Right cardiac atrium (tissue), 5 donors: ENCODE results near the gene ANKRD12. TPM values are rescaled to one million over a fixed set of nuclear protein-coding genes. Genes with fewer than 3 reads are reported as not detected.
"Not testable (repeated sequence)": the region's sequence is repeated elsewhere in the genome, so short reads cannot be mapped to it uniquely, and the experiment has no call there.

Experiments
- ATAC-seq, 2 donors: fragments of 200-7000 bp; cut with Tn5 transposase; one replicate each; pipeline versions ENCODE4 v1.8.0 to v1.9.1; 2020; ENCODE audit warnings: moderate library complexity in 2 of 2, mild to moderate bottlenecking in 1 of 2
- DNase-seq, 3 donors: peaks; one replicate each; pipeline ENCODE4 v3.0.0-alpha.2; 2020
- H3K27ac ChIP-seq: one replicate; pipeline ENCODE4 v1.5.1; 2013; ENCODE audit warnings: mild to moderate bottlenecking, low read length, control low read depth, moderate library complexity
- H3K27me3 ChIP-seq: one replicate; pipeline ENCODE4 v1.6.1; 2013; ENCODE audit not compliant: control insufficient read depth, insufficient read depth
- H3K4me1 ChIP-seq: one replicate; pipeline ENCODE4 v1.6.1; 2013; ENCODE audit warnings: low read length; ENCODE audit not compliant: control insufficient read depth, insufficient read depth
- H3K4me3 ChIP-seq: one replicate; pipeline ENCODE4 v1.5.1; 2013; ENCODE audit warnings: low read length, control low read depth
- H3K9me3 ChIP-seq: one replicate; pipeline ENCODE4 v1.6.1; 2013; ENCODE audit warnings: low read length; ENCODE audit not compliant: control insufficient read depth
- WGBS: extraction: QIAGEN DNeasy Blood & Tissue Kit; methylation state at CpG from one replicate; pipeline ENCODE4 v1.1.7; 2013; 5-methylcytosine and 5-hydroxymethylcytosine counted together
- intact Hi-C, 4 donors: fragments of 100-400 bp; cut with DNase I; formaldehyde crosslinking; loops; one replicate each; pipeline versions ENCODE4 v1.11.0 to v1.14.0; 2022 to 2023
- polyA plus RNA-seq: library from polyadenylated mRNA; stranded (reverse); fragments of 200-250 nt; gene quantifications from one replicate; pipeline ENCODE4 v1.2.3, GENCODE V29; 2013
- total RNA-seq, 4 donors: library from RNA; stranded (reverse); fragmentation: NEBNext Ultra II Directional; extraction: Animal tissue kit (Norgen Biotek cat#: 25700); gene quantifications; one replicate each; pipeline ENCODE4 v1.2.1, GENCODE V29; 2021
- donor health status: healthy with polysubstance abuse.
- donor health status: DM: no; HTN: yes; CAD: no.
- donor health status: DM: no; HTN: no; CAD: no.
- donor health status: DM: no; HTN: yes; CAD: no; lungs with severe emphysema.
- donor health status: DM: yes; HTN: yes; CAD: no.

The ANKRD12 gene
- total and polyA plus RNA-seq, 5 donors = 7.3 to 59.6 (median 50.3) TPM

DNA sequence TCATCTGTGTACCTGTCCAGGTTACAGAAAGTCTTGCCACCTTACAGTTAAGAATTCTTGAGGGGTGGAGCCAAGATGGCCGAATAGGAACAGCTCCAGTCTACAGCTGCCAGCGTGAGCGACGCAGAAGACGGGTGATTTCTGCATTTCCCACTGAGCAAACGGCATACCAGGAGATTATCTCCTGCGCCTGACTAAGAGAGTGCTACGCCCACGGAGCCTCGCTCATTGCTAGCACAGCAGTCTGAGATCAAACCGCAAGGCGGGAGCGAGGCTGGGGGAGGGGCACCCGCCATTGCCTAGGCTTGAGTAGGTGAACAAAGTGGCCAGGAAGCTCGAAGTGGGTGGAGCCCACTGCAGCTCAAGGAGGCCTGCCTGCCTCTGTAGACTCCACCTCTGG lies 128.2 kb downstream of the ANKRD12 start:
- H3K27ac ChIP-seq, H3K9me3 ChIP-seq, H3K4me1 ChIP-seq, H3K27me3 ChIP-seq, H3K4me3 ChIP-seq, intact Hi-C loops, ATAC-seq: not testable (repeated sequence)
- 95% methylated on average over 15 of the region's 15 CpGs for WGBS
- peak in 1 of 3 donors; percentile 50 for DNase-seq

DNA sequence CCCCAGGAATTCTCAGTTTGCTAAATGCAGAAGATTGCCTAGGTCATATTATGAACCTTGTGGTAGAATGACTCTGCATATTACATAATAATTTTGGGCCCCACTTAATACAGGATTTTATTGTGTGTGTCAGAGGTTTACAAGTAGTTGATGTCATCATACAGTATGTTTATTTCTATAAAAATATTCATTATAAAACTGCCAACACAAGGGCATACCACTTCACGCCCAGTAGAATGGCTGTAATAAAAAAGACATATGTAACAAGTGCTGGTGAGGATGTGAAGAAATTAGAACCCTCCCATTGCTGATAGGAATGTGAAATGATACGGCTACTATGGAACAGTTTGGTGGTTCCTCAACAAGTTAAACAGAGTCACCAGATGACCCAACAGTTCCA lies 136.6 kb downstream of the ANKRD12 start:
- WGBS = 97% methylated on average over 2 of the region's 2 CpGs
- H3K4me1 ChIP-seq = no peaks in the 10 kb centered on the region
- H3K27ac ChIP-seq = no peak overlapping the region
- no peak overlapping the region for H3K4me3 ChIP-seq
- no peaks in the 10 kb centered on the region for H3K27me3 ChIP-seq
- H3K9me3 ChIP-seq = no peaks in the 10 kb centered on the region
- intact Hi-C loops = no loop called here
- DNase-seq (no peak), ATAC-seq (no peak)

DNA sequence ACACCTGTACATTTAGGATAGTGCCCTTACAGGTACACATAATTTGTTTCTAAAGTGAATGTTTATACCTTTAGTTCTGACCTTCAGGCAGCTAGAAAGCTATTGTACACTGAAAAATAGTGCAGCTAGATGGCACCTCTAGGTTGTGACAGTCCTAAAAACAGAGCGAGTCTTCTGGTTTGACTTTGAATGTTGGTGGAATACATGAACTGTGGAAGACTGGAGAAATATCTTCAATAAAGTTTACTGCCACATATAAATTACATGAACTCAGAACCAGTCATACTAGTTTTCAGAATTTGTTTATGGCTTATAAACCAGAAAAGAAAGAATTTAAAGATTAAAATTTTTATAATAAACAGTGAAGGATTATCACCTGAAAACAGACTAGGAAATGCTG lies 139.3 kb downstream of the ANKRD12 start:
- no peak overlapping the region for H3K4me3 ChIP-seq
- no peaks in the 10 kb centered on the region for H3K4me1 ChIP-seq
- 95% methylated on average over 1 of the region's 1 CpG for WGBS
- no peak overlapping the region for H3K27ac ChIP-seq
- H3K9me3 ChIP-seq = no peaks in the 10 kb centered on the region
- DNase-seq (no peak), ATAC-seq (no peak)
- intact Hi-C loops = no loop called here
- no peaks in the 10 kb centered on the region for H3K27me3 ChIP-seq

- H3K9me3 ChIP-seq = no peaks in the 10 kb centered on the region
- intact Hi-C loops = no loop called here
- H3K27me3 ChIP-seq = no peaks in the 10 kb centered on the region
- H3K27ac ChIP-seq = no peak overlapping the region
- ATAC-seq (no peak), DNase-seq (no peak)
- WGBS = 93% methylated on average over 1 of the region's 1 CpG
- no peak overlapping the region for H3K4me3 ChIP-seq
- H3K4me1 ChIP-seq = no peaks in the 10 kb centered on the region
Observed at GRCh38 chr18:9278028-9278427, 141.4 kb downstream of the ANKRD12 start.

GRCh38 chr18:9280849-9281248 lies 144.3 kb downstream of the ANKRD12 start:
- Histone ChIP-seq H3K4me1 (no peaks in the 10 kb centered on the region), H3K9me3 (no peaks in the 10 kb centered on the region), H3K4me3 (no peak overlapping the region), H3K27ac (no peak overlapping the region), H3K27me3 (no peaks in the 10 kb centered on the region)
- DNase-seq = no peak
- intact Hi-C loops = no loop called here
- WGBS = 91% methylated on average over 5 of the region's 5 CpGs
- no peak for ATAC-seq

GRCh38 chr18:9281780-9282179 lies 145.2 kb downstream of the ANKRD12 start:
- Histone ChIP-seq H3K27me3 (no peaks in the 10 kb centered on the region), H3K4me1 (no peaks in the 10 kb centered on the region), H3K4me3 (no peak overlapping the region), H3K27ac (no peak overlapping the region), H3K9me3 (no peaks in the 10 kb centered on the region)
- WGBS = 96% methylated on average over 1 of the region's 1 CpG
- intact Hi-C loops = no loop called here
- ATAC-seq (no peak), DNase-seq (no peak)

GRCh38 chr18:9283791-9284190 lies 147.2 kb downstream of the ANKRD12 start:
- intact Hi-C loops = no loop called here
- no peak for ATAC-seq
- no peak overlapping the region for H3K4me3 ChIP-seq
- no peak for DNase-seq
- no peaks in the 10 kb centered on the region for H3K9me3 ChIP-seq
- WGBS = 93% methylated on average over 2 of the region's 2 CpGs
- H3K4me1 ChIP-seq = no peaks in the 10 kb centered on the region
- H3K27ac ChIP-seq = no peak overlapping the region
- no peaks in the 10 kb centered on the region for H3K27me3 ChIP-seq

DNA sequence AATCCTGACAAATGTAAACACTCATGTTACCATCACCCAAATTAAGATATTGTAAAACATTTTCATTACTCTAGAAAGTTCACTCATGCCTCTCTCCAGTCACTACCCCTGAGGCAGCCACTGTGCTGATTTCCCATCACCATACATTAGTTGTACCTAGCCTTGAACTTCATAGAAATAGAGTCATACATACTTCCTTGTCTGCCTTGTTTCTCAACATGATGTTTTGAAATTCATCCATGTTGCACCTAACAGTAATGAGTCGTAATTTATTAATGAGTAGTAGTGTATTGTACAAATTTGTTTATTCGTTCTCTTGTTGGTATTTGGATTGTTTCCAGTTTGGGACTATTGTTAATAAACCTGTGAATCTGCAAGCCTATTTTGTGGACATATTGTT lies 149.0 kb downstream of the ANKRD12 start:
- no peaks in the 10 kb centered on the region for H3K27me3 ChIP-seq
- intact Hi-C loops = no loop called here
- no peak overlapping the region for H3K27ac ChIP-seq
- WGBS = 92% methylated on average over 2 of the region's 2 CpGs
- no peaks in the 10 kb centered on the region for H3K9me3 ChIP-seq
- no peaks in the 10 kb centered on the region for H3K4me1 ChIP-seq
- H3K4me3 ChIP-seq = no peak overlapping the region
- DNase-seq (no peak), ATAC-seq (no peak)

GRCh38 chr18:9287036-9287435 lies 150.5 kb downstream of the ANKRD12 start:
- no peak for ATAC-seq
- no peaks in the 10 kb centered on the region for H3K9me3 ChIP-seq
- DNase-seq = no peak
- intact Hi-C loops = no loop called here
- H3K27ac ChIP-seq = no peak overlapping the region
- no peaks in the 10 kb centered on the region for H3K27me3 ChIP-seq
- 71% methylated on average over 7 of the region's 7 CpGs for WGBS
- H3K4me3 ChIP-seq = no peak overlapping the region
- no peaks in the 10 kb centered on the region for H3K4me1 ChIP-seq

- no peak overlapping the region for H3K27ac ChIP-seq
- no peaks in the 10 kb centered on the region for H3K27me3 ChIP-seq
- no peak for ATAC-seq
- no peaks in the 10 kb centered on the region for H3K4me1 ChIP-seq
- no peaks in the 10 kb centered on the region for H3K9me3 ChIP-seq
- no peak for DNase-seq
- intact Hi-C loops = no loop called here
- no peak overlapping the region for H3K4me3 ChIP-seq
Observed at GRCh38 chr18:9289698-9290097, 153.1 kb downstream of the ANKRD12 start.

GRCh38 chr18:9290156-9290555 lies 153.6 kb downstream of the ANKRD12 start:
- Histone ChIP-seq H3K4me1 (no peaks in the 10 kb centered on the region), H3K4me3 (no peak overlapping the region), H3K27ac (no peak overlapping the region), H3K9me3 (no peaks in the 10 kb centered on the region), H3K27me3 (no peaks in the 10 kb centered on the region)
- DNase-seq = no peak
- ATAC-seq = no peak
- intact Hi-C loops = no loop called here

- H3K4me3 ChIP-seq = no peak overlapping the region
- 94% methylated on average over 2 of the region's 2 CpGs for WGBS
- DNase-seq (no peak), ATAC-seq (no peak)
- H3K27ac ChIP-seq = no peak overlapping the region
- H3K4me1 ChIP-seq = no peaks in the 10 kb centered on the region
- intact Hi-C loops = no loop called here
- H3K27me3 ChIP-seq = no peaks in the 10 kb centered on the region
- no peaks in the 10 kb centered on the region for H3K9me3 ChIP-seq
Observed at GRCh38 chr18:9292047-9292446, 155.5 kb downstream of the ANKRD12 start.
